HG03066 (cell line): Measurements from ENCODE around the gene SPRED1.

Experiments used
- ATAC-seq: cut with Tn5 transposase; IDR thresholded peaks from one replicate; pipeline ENCODE4 v1.9.1; 2021; ENCODE audit warnings: low read depth; ENCODE audit not compliant: unreplicated experiment

The SPRED1 gene

DNA sequence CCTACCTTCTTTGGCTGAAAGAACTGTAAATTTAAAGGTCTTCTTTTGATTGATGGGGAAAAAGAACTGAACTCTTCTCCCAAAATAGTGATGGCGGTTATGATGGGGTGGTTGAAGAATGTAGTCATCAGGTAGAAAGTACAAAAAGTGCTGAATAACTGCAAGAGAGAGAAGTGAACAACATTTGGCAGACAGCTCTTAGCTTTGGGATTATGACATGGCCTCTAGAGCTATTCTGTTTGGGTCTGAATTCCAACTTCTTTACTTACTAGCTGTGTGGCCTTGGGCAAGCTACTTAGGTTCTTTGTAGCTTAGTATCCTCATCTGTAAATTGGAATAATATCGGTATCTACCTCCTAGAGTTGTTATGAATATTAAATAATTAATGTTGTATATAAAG lies 91.7 kb downstream of the SPRED1 start:
- ATAC-seq = no peak

DNA sequence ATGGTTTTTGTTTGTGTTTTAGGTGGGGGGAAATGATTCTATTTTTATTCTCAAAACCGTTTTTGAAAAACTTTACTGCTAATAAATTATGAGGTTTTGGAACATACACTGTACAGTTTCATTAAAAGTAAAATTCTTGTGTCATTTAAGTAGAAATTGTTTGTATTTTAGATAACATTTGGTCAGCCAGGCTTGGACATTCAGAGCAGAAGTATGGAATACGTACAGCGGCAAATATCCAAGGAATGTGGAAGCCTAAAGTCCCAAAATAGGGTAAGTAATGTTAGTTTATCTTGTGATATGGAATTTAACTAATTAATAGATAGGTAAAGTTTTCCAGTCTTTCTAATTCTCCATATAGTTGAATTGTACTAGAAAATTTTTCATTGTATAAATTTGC lies 96.6 kb downstream of the SPRED1 start:
- ATAC-seq = no peak

DNA sequence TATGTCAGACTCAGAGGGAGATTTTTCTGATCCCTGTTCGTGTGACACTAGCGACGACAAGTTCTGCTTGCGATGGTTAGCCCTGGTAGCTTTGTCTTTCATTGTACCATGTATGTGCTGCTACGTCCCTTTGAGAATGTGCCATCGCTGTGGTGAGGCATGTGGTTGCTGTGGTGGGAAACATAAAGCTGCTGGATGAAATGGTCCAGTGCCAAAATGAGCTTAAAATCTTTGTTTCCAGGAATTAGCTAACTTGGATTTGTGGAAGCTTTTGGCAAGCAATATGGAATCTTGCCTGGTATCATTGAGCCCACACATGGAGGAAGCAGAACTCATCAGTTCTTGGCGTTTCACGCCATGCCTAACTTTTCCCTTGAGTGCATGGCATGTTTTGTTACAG lies 98.8 kb downstream of the SPRED1 start:
- ATAC-seq = no peak

DNA sequence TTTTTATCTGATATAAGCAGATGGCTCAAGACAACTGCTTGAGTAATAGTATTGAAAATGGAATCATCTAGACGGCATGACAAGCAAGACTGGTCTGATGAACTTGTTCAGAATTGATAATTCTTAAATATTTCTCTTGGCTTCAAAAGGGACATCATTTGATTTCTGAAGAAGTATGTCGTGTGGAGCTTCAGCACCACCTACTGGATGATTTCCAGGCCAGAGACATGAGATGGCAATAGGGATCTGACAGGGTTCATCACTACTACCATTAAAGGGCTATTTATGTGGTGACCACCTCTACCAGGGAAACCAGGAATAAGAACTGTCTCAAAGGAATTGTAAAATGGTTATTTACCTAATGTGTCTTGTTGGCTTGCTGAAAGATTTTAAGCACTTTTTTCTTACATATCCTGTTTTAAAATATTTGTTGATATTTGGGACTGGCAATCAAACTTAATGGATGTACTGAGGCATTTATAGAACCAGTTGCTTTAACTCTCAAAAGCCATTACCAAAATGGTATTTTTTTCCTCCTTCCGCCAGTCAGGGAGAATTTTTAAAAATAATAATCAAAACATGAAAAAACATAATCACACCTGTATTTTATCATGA lies 101.8 kb downstream of the SPRED1 start:
- no peak for ATAC-seq

DNA sequence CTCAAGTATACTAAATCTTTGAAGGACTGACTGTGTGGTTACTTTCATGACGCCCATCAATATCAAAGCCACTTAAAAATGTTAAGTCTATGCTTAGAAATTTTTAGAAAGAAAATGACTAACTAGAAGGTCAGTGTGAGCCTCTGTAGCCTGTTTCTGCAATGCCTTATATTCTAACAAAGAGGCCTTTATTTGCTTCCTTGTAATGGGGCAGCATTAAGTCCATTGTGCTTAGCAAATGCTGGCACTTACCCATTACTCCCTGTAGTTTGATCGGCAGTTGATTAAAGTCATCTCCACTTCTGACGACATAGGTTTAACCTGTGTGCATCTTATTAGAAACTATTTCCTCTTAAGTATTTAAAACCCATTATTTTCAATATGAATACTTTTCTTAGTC lies 109.7 kb downstream of the SPRED1 start:
- no peak for ATAC-seq

DNA sequence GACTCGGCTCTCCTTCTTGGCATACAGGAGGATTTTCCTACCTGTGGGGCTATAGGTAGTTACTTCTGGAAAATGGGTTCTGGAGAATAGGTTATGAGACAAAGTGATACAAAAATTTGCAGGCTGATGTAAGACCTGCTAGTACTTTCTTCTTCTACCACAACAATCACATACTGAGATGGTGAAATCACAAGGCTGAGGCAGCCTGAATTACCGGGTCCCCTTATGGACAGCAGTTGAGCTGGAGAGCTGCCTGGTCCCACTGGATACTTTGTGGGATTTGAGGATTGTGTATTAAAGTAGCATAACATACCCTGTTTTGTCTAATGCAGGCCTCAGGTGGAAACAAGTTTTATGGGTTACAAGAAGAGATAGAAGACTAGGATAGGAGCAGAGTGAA lies 114.8 kb downstream of the SPRED1 start:
- no peak for ATAC-seq

DNA sequence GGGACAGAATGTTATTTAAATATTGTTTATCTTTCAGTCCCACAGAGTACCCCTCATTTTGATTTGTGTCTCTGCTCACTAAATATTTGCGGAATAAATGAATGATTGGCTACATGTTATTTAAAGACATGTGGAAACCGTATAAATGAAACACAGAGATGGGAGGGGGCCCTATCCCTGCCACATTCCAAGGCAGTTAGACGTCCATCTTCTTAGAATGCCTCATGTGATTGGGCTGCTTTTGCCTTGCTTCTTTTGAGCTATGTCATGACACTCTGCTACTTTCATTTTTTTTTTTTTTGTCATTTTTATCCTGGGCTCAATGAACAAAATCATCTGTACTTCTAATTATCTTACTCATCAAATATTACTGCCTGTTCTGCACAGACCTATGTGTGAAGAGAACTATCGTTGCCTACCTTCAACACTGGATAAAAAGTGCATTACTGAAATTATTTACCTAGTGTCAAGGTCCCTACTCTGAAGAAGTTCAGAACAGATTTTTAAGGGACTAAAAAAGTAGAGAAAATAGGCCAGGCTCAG lies 117.4 kb downstream of the SPRED1 start:
- no peak for ATAC-seq

DNA sequence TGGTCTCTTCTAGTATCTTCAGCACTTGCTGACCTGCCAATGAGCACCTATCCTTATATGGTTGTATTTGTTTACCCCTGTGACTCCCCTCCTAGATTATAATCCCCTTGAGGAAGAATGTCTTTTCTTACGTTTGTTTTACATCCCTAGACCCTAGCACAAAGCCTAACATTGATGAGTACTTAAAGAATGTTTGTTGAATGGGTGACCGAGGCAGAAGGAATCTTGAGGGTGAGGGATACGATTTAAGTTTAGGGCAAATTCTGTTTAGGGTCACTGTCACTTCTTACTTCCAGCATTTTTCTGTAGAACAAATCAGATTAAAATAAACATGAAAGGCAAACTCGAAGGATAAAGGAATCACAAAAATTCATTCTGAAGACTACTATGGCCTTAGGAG lies 120.4 kb downstream of the SPRED1 start:
- ATAC-seq = no peak

DNA sequence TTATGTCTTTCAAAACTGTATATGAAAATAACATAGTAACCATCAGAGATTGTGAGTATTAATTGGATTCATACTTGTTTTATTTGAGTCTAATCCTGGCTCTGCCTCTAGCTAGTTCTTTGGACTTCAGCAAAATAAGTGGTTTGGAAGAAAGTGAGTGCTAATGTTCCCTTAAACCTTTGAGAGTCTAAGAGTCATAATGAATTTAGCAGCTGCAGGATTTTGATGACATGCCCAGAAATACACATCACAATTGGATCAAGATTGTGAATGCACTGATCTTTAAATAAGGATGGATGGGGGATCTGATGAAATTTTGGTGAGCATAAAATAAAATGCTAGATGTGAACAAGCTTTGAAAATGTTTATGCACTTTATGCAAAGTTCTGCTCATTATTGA lies 121.4 kb downstream of the SPRED1 start:
- no peak for ATAC-seq

DNA sequence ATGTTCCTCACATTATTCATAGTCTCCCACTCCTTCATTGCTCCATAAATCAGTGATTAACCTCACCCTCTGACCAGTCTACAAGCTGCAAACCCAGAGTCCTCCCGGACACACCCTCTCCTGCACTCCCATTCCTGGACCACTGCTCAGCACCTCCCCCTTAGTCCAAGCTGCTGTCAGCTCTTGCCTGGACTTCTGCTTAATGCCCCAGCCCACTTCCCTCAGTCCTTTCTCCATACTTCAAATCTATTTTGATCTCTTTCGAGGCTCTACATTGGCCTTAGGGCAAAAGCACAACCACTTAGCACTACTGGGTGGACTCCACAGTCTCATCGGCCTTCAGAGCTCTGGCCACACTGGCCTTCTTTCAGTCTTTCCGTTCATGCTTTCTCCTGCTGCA lies 121.9 kb downstream of the SPRED1 start:
- ATAC-seq = no peak

DNA sequence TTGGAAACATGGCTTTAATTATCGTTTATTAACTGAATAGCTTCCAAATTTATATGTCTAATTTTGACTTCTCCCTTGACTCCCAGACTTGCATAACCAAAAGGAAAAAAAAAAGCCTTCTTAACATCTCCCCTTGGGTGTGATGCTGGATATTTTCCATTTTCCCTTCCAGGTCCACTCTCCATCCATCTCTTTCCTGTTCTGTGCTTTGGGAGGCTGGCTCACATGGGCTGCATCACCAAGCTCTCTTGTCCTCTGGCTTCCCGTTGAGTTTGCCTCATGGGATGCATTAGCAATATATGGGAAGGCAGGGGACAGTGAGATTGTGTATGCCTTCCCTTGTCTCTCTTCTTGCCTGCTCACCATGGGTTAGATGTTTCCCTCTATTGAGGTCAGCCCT lies 123.4 kb downstream of the SPRED1 start:
- no peak for ATAC-seq

DNA sequence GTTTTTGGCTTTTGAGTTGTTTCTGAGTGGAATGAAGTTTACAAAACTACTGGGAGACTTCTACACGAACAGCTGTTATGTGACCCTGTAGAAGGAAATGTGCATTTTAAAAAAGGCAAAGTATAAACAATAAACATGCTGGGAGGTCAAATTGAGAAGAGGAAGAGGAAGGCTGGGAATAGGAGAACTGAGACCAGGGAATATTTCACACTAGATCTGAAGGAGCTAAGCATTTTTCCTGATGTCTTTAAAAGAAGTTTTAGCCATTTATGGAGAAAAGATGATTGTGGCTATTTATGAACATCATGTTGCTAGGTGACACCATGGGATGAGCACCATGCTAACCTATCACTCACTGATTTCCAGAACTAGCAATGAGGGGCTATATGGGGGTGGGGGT lies 125.0 kb downstream of the SPRED1 start:
- ATAC-seq = no peak

DNA sequence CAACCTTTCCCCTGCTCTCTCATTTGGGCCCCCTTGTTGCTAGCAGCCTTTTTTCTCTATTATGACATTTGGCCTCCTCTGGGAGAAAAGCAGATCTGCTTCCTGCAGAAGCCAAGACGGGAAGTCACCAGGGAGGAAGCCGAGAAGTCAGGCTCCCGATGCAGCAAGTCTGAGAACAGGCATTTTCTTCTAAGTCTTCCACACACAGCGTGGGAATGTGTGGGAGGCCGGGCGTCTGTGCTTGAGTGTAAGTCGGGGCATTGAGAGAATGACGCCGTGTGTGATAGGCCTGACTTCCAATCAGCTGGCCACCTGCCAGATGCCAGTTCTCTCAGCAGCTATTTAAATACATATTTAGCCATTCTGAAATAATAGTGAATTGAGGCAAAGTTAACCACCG lies 125.5 kb downstream of the SPRED1 start:
- ATAC-seq = no peak

DNA sequence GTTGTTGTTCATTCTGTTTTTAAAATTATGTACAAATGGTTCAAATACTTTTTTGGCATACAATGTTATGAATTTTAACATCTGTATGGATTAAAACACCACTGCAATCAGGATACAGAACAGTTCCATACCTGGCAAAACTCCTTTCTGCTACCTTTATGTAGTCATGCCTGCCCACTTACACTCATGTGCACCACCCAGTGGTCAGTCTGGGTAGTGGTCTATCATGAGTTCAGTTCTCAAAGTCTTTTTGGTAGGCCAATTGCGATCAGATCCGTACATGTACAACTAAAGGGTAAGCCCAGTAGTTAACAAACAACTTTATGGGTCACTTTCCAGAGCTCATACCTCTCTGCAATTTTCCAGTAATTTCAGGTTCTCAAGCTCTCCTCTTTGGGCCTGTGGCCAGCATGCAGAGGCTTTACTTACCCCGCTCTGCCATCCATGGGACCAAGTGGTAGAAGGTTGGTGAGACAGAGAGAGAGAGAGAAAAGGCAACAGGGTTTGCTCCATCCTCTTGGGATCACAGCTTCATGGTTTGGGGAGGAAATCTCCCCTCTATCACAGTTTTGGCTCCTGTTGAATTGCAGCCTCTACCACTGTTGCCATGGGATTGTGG lies 137.4 kb downstream of the SPRED1 start:
- ATAC-seq = no peak

DNA sequence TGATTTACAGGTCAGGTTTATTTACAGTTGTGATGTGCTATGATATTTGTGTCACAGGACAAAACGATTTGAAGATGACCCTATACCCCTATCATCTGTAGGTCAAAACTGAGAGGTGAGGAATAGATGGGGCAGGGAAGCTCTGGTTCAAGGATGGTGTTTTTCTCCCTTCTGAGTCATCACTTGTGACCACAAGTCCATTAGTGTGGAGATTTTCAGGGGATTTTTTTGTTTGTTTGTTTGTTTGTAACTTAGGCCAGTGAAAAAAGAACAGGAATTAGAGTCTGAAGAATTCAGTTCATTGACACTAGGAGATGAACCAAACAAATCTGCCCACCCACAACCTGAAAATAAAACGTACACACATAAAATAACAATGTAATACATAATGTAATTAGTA lies 138.6 kb downstream of the SPRED1 start:
- ATAC-seq = no peak

DNA sequence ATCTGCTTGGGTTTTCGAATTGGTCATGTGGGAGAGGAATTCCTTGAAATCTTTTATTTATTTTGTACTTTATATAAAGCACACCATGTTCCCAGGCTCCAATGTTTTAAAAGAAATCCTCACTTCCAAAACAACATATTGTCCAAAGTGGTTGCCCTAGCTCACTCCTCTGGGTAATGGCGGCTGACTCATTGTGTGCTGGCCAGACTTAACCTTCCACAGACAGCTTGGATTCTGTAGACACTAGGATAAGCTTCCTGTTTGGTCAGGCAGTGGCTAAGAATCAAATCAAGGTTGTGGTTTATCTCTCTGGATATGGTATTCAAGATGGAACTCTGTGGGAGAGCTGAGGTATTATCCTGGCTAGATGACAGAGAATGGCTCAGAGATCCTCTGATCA lies 145.5 kb downstream of the SPRED1 start:
- ATAC-seq = no peak

DNA sequence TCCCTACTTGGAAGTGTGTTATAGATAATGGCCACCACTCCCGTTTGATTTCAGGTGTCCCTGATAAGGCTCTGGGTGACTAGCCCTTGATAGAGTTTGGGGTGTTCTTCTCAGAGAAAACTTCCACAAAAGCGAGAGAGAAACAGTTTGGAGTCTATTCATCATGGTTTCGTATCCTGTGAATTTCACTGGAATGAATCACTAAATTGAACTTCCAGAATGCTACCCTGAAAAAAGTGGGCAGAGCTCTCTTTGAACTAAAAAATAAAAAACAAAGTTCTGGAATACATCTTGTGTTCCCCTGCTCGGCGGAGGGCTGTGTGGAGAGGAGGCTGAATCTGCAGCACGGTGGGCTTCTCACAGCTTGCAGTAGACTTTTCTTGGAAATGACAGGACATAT lies 148.5 kb downstream of the SPRED1 start:
- ATAC-seq = no peak

DNA sequence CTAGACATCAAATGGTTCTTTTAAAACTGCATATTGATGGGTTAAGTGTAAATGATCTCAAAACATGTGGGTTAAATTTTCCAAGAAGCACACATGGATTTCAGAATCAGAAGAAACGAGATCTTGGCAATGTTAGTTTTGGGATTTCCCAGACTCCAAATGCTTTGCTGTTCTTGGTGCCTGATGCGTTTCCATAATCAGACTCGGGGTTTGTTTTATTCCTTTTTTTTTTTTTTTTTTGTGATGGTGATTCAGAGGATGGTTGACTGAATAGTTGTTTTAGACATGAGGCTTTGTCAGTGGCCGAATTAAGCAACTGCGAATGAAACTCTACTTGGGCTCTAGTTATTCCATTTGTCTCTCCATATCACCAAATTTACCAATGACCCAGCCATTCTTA lies 149.1 kb downstream of the SPRED1 start:
- ATAC-seq = no peak

DNA sequence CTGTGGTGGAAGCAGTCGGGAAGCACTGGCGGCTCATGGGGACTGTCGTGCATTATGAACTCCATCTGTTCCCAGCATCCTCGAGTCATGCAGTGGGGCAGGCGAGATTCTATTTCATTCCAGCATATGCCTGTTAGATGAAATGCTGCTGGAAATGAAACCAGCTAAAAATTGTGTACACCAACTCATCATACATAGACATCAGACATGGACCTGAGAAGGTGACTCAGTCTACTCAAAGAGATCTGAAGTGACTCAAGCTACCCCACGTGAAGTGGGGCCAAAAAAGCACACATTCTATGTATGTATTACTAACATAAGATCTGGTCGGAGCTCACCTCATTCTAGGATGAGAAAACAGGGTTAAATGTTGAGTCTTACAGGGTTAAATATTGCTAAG lies 153.8 kb downstream of the SPRED1 start:
- ATAC-seq = no peak
